Keratinocyte (primary cell): ENCODE results near the gene CALHM4. TPM values are rescaled to one million over a fixed set of nuclear protein-coding genes. Genes with fewer than 3 reads are reported as not detected.

ENCODE experiments used
- DNase-seq: peaks from one replicate; pipeline ENCODE4 v3.0.0-alpha.2; 2011; ENCODE audit warnings: low read depth, missing footprints, low spot score
- FAIRE-seq: peaks from 2 replicates; lab custom pipeline; 2011; peaks lifted over from hg19 to GRCh38; lab: Jason Lieb, UNC
- H2AFZ ChIP-seq: 2 replicates; pipeline ENCODE4 v1.6.0; 2012; ENCODE audit warnings: low read length, control low read depth, inconsistent platforms; ENCODE audit not compliant: control insufficient read depth
- H3K27ac ChIP-seq: 2 replicates; pipeline ENCODE4 v1.5.1; 2011; ENCODE audit warnings: low read length; ENCODE audit not compliant: control insufficient read depth, insufficient read depth
- H3K27me3 ChIP-seq: 3 replicates; pipeline ENCODE4 v1.6.0; 2011; ENCODE audit warnings: low read length; ENCODE audit not compliant: control insufficient read depth, insufficient read depth; ENCODE audit errors: extremely low read depth
- H3K36me3 ChIP-seq, 2 experiments: 2 replicates in 1 of 2; 3 replicates in 1 of 2; pipeline ENCODE4 v1.5.1; 2011; ENCODE audit warnings: low read length in 2 of 2, mild to moderate bottlenecking in 1 of 2; ENCODE audit not compliant: control insufficient read depth in 2 of 2, insufficient read depth in 2 of 2; ENCODE audit errors: extremely low read depth in 1 of 2
- H3K4me1 ChIP-seq: 3 replicates; pipeline ENCODE4 v1.5.1; 2011; ENCODE audit warnings: low read length; ENCODE audit not compliant: control insufficient read depth, insufficient read depth; ENCODE audit errors: extremely low read depth
- H3K4me2 ChIP-seq: 3 replicates; pipeline ENCODE4 v1.6.0; 2011; ENCODE audit warnings: low read depth, low read length; ENCODE audit not compliant: control insufficient read depth, insufficient read depth; ENCODE audit errors: extremely low read depth
- H3K4me3 ChIP-seq, 3 experiments: fragments of 200-600 bp in 1 of 3; sonication (generic) in 1 of 3; 2 replicates in 2 of 3; 3 replicates in 1 of 3; pipeline ENCODE4 v1.5.1; 2011 to 2016; ENCODE audit warnings: low read length in 3 of 3, mild to moderate bottlenecking in 3 of 3, control low read depth in 2 of 3, inconsistent platforms in 1 of 3, low read depth in 1 of 3, mixed read lengths in 1 of 3, mixed run types in 1 of 3, moderate library complexity in 1 of 3; ENCODE audit not compliant: control insufficient read depth in 2 of 3, insufficient read depth in 2 of 3; ENCODE audit errors: extremely low read depth in 1 of 3
- H3K79me2 ChIP-seq: 2 replicates; pipeline ENCODE4 v1.6.0; 2012; ENCODE audit warnings: low read length; ENCODE audit not compliant: control insufficient read depth, insufficient read depth
- H3K9ac ChIP-seq: 3 replicates; pipeline ENCODE4 v1.6.0; 2011; ENCODE audit warnings: low read length; ENCODE audit not compliant: control insufficient read depth, insufficient read depth; ENCODE audit errors: extremely low read depth
- H3K9me1 ChIP-seq: 3 replicates; pipeline ENCODE4 v1.6.0; 2011; ENCODE audit warnings: low read length; ENCODE audit not compliant: control insufficient read depth, insufficient read depth; ENCODE audit errors: extremely low read depth
- H3K9me3 ChIP-seq: 2 replicates; pipeline ENCODE4 v1.5.1; 2012; ENCODE audit warnings: low read depth, low read length; ENCODE audit not compliant: control insufficient read depth
- H4K20me1 ChIP-seq: 3 replicates; pipeline ENCODE4 v1.6.0; 2011; ENCODE audit warnings: low read length; ENCODE audit not compliant: control insufficient read depth, insufficient read depth; ENCODE audit errors: extremely low read depth
- EZH2 ChIP-seq: IDR thresholded peaks from one replicate; pipeline ENCODE4 v1.6.1; 2012; ENCODE audit warnings: inconsistent platforms, mild to moderate bottlenecking, low read length, moderate library complexity
- dilution Hi-C: fragments of 300-500 bp; cut with MboI; formaldehyde crosslinking; loops from one replicate; pipeline ENCODE4 v1.7.0; 2020; ENCODE audit warnings: low sequenced_read_pairs; ENCODE audit not compliant: extremely low pct_ligation_motif_present
- polyA plus RNA-seq, 5 experiments: library from polyadenylated mRNA; depleted of rRNA in 3 of 5; stranded (reverse) in 3 of 5; stranded (forward) in 1 of 5; unstranded in 1 of 5; fragments of >200 nt; gene quantifications; 1 replicate in 1 of 5; 2 replicates in 3 of 5; 3 replicates in 1 of 5; pipeline versions ENCODE4 v1.2.1 to v1.2.3, GENCODE V29; 2011 to 2012; ENCODE audit warnings: missing spikeins in 2 of 5, low read depth in 1 of 5, low replicate concordance in 1 of 5
- TF ChIP-seq, protein P1 (sequence below), 3 experiments: IDR thresholded peaks in 1 of 3; conservative IDR thresholded peaks in 1 of 3; optimal IDR thresholded peaks in 1 of 3; 2 replicates in 2 of 3; 3 replicates in 1 of 3; pipeline versions ENCODE3 to v1.5.1; 2011; ENCODE audit warnings: low read length in 3 of 3, mild to moderate bottlenecking in 3 of 3, moderate library complexity in 2 of 3, control low read depth in 1 of 3, inconsistent platforms in 1 of 3; ENCODE audit not compliant: insufficient read depth in 2 of 3; ENCODE audit errors: extremely low read depth in 1 of 3

CALHM4 gene
- polyA plus RNA-seq, 1 donor (not counting 4 experiments of a cell fraction or from before 2014, with no cell fraction given) = 0.33 TPM

DNA sequence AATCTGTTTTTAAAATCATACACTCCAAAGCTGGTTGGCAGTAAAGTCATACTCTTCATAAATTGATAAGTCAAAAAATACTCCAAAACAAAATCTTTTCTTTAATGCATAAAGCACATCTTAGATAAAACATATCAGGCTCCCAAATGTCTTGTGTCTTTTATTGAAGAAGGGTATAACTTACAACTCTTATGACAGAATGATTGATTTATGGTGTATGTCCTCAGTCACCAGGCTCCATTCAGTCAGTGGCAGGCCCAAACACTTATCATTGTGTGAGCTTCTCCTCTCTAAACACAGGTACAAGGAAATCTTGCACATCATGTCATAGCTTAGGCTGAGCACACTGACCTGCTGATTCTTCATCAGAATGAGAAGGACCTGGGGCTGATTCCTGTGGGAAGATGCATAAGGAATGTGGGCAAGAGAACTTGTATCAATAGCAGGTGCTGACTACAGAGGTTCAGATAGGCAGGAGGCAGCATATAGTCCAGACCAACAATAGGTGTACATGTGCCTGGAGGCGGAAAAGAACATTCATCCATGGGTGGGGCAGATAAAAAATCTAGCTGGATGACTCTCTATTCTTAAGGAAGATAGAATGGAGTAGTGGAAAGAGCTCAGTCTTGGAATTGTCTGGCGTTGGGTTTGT lies 40.2 kb upstream of the CALHM4 start:
- FAIRE-seq (peak; percentile 93), DNase-seq (peak; percentile 86)
- Histone ChIP-seq H3K79me2 (no peaks in the 10 kb centered on the region), H3K4me3 (peak overlapping the region in 1 of 3 experiments; percentile 33), H2AFZ (no peak overlapping the region), H3K4me2 (no peak overlapping the region), H3K9me1 (no peaks in the 10 kb centered on the region), H4K20me1 (no peaks in the 10 kb centered on the region), H3K27me3 (no peaks in the 10 kb centered on the region), H3K36me3 (peaks cover 0 to 2% of the 10 kb centered on the region in 2 experiments), H3K9ac (no peak overlapping the region), H3K4me1 (peaks cover 19% of the 10 kb centered on the region), H3K9me3 (no peaks in the 10 kb centered on the region), H3K27ac (peak overlapping the region; percentile 44)
- TF ChIP-seq EZH2 = no peak
- TF ChIP-seq, protein P1, sequence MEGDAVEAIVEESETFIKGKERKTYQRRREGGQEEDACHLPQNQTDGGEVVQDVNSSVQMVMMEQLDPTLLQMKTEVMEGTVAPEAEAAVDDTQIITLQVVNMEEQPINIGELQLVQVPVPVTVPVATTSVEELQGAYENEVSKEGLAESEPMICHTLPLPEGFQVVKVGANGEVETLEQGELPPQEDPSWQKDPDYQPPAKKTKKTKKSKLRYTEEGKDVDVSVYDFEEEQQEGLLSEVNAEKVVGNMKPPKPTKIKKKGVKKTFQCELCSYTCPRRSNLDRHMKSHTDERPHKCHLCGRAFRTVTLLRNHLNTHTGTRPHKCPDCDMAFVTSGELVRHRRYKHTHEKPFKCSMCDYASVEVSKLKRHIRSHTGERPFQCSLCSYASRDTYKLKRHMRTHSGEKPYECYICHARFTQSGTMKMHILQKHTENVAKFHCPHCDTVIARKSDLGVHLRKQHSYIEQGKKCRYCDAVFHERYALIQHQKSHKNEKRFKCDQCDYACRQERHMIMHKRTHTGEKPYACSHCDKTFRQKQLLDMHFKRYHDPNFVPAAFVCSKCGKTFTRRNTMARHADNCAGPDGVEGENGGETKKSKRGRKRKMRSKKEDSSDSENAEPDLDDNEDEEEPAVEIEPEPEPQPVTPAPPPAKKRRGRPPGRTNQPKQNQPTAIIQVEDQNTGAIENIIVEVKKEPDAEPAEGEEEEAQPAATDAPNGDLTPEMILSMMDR (optimal IDR thresholded peaks at IDR 0.05 in 1 of 3, IDR thresholded peaks at IDR 0.05 in 1 of 3, conservative IDR thresholded peaks at IDR 0.05 in 1 of 3; ENCODE audit: extremely low read depth in 1 of 3, insufficient read depth in 2 of 3, low read length in 3 of 3) = no peak
- dilution Hi-C loops = no loop called here

DNA sequence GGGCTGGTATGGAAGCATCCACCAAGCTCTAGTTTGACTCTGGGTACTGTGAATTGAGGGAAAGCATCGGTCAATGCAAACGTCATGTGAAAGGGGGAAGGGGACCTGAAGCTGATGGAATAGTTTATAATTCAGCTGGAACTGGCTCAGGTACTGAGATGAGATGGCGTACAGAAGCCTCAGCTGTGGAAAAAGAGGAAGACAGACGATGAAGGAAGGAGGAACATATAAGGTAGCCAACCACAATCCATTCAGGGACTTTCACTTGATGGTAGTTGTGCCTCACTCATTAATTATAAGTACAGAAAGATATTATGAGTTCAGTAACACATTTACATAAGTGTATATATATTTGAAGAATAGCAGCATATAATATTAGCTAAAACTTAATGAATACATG lies 39.4 kb upstream of the CALHM4 start:
- no peak overlapping the region for H3K27ac ChIP-seq
- H3K4me3 ChIP-seq = no peak overlapping the region
- H3K27me3 ChIP-seq = no peaks in the 10 kb centered on the region
- FAIRE-seq (no peak), DNase-seq (no peak)
- TF ChIP-seq EZH2 = no peak
- TF ChIP-seq, protein P1 (optimal IDR thresholded peaks at IDR 0.05 in 1 of 3, IDR thresholded peaks at IDR 0.05 in 1 of 3, conservative IDR thresholded peaks at IDR 0.05 in 1 of 3; ENCODE audit: extremely low read depth in 1 of 3, insufficient read depth in 2 of 3, low read length in 3 of 3) = no peak
- dilution Hi-C loops = no loop called here
- no peaks in the 10 kb centered on the region for H3K9me3 ChIP-seq
- no peak overlapping the region for H3K9ac ChIP-seq
- H3K79me2 ChIP-seq = no peaks in the 10 kb centered on the region
- peaks cover 0 to 2% of the 10 kb centered on the region in 2 experiments for H3K36me3 ChIP-seq
- no peak overlapping the region for H2AFZ ChIP-seq
- H3K9me1 ChIP-seq = no peaks in the 10 kb centered on the region
- H4K20me1 ChIP-seq = no peaks in the 10 kb centered on the region
- H3K4me2 ChIP-seq = no peak overlapping the region
- H3K4me1 ChIP-seq = peaks cover 19% of the 10 kb centered on the region
